WTC11 (cell line): ENCODE measurements around the gene ZNF417. TPM values are rescaled to one million over a fixed set of nuclear protein-coding genes. Genes with fewer than 3 reads are reported as not detected.

Experiments used
- ATAC-seq: fragments of 200-7000 bp; cut with Tn5 transposase; 2 replicates; pipeline ENCODE4 v1.10.0; 2021; ENCODE audit warnings: mild to moderate bottlenecking, moderate library complexity
- CTCF ChIA-PET: fragments of 300-600 bp; sonication (Branson Sonifier 250); formaldehyde crosslinking; loops from one replicate; lab custom pipeline; 2021; ENCODE audit warnings: antibody characterized with exemption; lab: Charles Lee
- POLR2A ChIA-PET: fragments of 350-600 bp; sonication (Branson Sonifier 250); formaldehyde crosslinking; loops from one replicate; lab custom pipeline; 2021; ENCODE audit warnings: antibody characterized with exemption; lab: Charles Lee
- DNase-seq: peaks from one replicate; pipeline ENCODE4 v3.0.0; 2021; ENCODE audit warnings: low spot score
- H3K27ac Mint-ChIP-seq: 2 replicates; pipeline ENCODE4 v1.8.0; 2021; ENCODE audit warnings: mixed read lengths
- H3K27me3 Mint-ChIP-seq: 2 replicates; pipeline ENCODE4 v1.8.0; 2021; ENCODE audit warnings: low read depth, mild to moderate bottlenecking, moderate library complexity, mixed read lengths
- H3K36me3 Mint-ChIP-seq: 2 replicates; pipeline ENCODE4 v1.8.0; 2021; ENCODE audit warnings: mixed read lengths
- H3K4me1 Mint-ChIP-seq: 2 replicates; pipeline ENCODE4 v1.8.0; 2022; ENCODE audit warnings: mixed read lengths
- H3K4me3 Mint-ChIP-seq: 2 replicates; pipeline ENCODE4 v1.8.0; 2021; ENCODE audit warnings: mild to moderate bottlenecking, moderate library complexity, mixed read lengths
- H3K9me3 Mint-ChIP-seq: 2 replicates; pipeline ENCODE4 v1.8.0; 2021; ENCODE audit warnings: mixed read lengths
- ATF6 ChIP-seq: sonication (generic); formaldehyde crosslinking; IDR thresholded peaks from 2 replicates; pipeline ENCODE4 v1.8.1; 2023; ENCODE audit warnings: mild to moderate bottlenecking, missing genetic modification reagents
- CBFB ChIP-seq: sonication (generic); formaldehyde crosslinking; IDR thresholded peaks from 2 replicates; pipeline ENCODE4 v1.8.1; 2022; ENCODE audit warnings: mild to moderate bottlenecking, low read depth, missing genetic modification reagents
- CREM ChIP-seq: sonication (generic); formaldehyde crosslinking; IDR thresholded peaks from 2 replicates; pipeline ENCODE4 v1.8.1; 2022; ENCODE audit warnings: mild to moderate bottlenecking, missing genetic modification reagents, moderate library complexity
- E2F5 ChIP-seq: sonication (generic); formaldehyde crosslinking; IDR thresholded peaks from 2 replicates; pipeline ENCODE4 v1.8.1; 2022; ENCODE audit warnings: mild to moderate bottlenecking, moderate library complexity, missing genetic modification reagents
- ETV6 ChIP-seq: sonication (generic); formaldehyde crosslinking; IDR thresholded peaks from 2 replicates; pipeline ENCODE4 v1.8.1; 2022; ENCODE audit warnings: mild to moderate bottlenecking, missing genetic modification reagents
- FOXP1 ChIP-seq: sonication (generic); formaldehyde crosslinking; IDR thresholded peaks from 2 replicates; pipeline ENCODE4 v1.8.0; 2022; ENCODE audit warnings: missing genetic modification reagents, mild to moderate bottlenecking, moderate library complexity, borderline replicate concordance
- GABPB1 ChIP-seq: sonication (generic); formaldehyde crosslinking; IDR thresholded peaks from 2 replicates; pipeline ENCODE4 v1.8.1; 2023; ENCODE audit warnings: mild to moderate bottlenecking, missing genetic modification reagents
- HMGXB4 ChIP-seq: sonication (generic); formaldehyde crosslinking; IDR thresholded peaks from 2 replicates; pipeline ENCODE4 v1.8.1; 2023; ENCODE audit warnings: mild to moderate bottlenecking, moderate library complexity, missing genetic modification reagents
- IRF2 ChIP-seq: sonication (generic); formaldehyde crosslinking; IDR thresholded peaks from 2 replicates; pipeline ENCODE4 v1.8.0; 2022; ENCODE audit warnings: low read depth, missing genetic modification reagents, borderline replicate concordance
- JUN ChIP-seq: sonication (generic); formaldehyde crosslinking; IDR thresholded peaks from 2 replicates; pipeline ENCODE4 v1.8.0; 2023; ENCODE audit warnings: mild to moderate bottlenecking, missing genetic modification reagents
- MXD4 ChIP-seq: fragments of 250-450 bp; sonication (Bioruptor Pico); IDR thresholded peaks from 2 replicates; pipeline ENCODE4 v1.8.0; 2021; ENCODE audit warnings: mild to moderate bottlenecking, moderate library complexity, borderline replicate concordance
- NFATC4 ChIP-seq: fragments of 250-450 bp; sonication (Bioruptor Pico); IDR thresholded peaks from 2 replicates; pipeline ENCODE4 v1.9.0; 2021; ENCODE audit warnings: mild to moderate bottlenecking
- SP1 ChIP-seq: sonication (generic); formaldehyde crosslinking; conservative IDR thresholded peaks from 2 replicates; pipeline ENCODE4 v1.8.1; 2022; ENCODE audit warnings: missing genetic modification reagents
- ZBTB21 ChIP-seq: sonication (generic); formaldehyde crosslinking; IDR thresholded peaks from 2 replicates; pipeline ENCODE4 v1.8.1; 2023; ENCODE audit warnings: mild to moderate bottlenecking, missing genetic modification reagents, borderline replicate concordance
- ZNF416 ChIP-seq: fragments of 250-450 bp; sonication (Bioruptor Pico); IDR thresholded peaks from 2 replicates; pipeline ENCODE4 v1.9.0; 2021; ENCODE audit warnings: mild to moderate bottlenecking, inconsistent platforms
- ZNF671 ChIP-seq: fragments of 250-450 bp; sonication (Bioruptor Pico); IDR thresholded peaks from 2 replicates; pipeline ENCODE4 v1.8.0; 2021; ENCODE audit warnings: mild to moderate bottlenecking
- total RNA-seq: library from RNA; stranded (reverse); gene quantifications from 3 replicates; pipeline ENCODE4 v1.2.3, GENCODE V29; 2021
- TF ChIP-seq, protein P1 (sequence below): sonication (generic); formaldehyde crosslinking; IDR thresholded peaks from 2 replicates; pipeline ENCODE4 v1.8.0; 2023; ENCODE audit warnings: missing genetic modification reagents
- TF ChIP-seq, protein P2 (sequence below): sonication (generic); formaldehyde crosslinking; IDR thresholded peaks from 2 replicates; pipeline ENCODE4 v1.8.0; 2023; ENCODE audit warnings: missing genetic modification reagents, mild to moderate bottlenecking, borderline replicate concordance
- TF ChIP-seq, protein P3 (sequence below): sonication (generic); formaldehyde crosslinking; IDR thresholded peaks from 2 replicates; pipeline ENCODE4 v1.8.1; 2022; ENCODE audit warnings: low read depth, mild to moderate bottlenecking, moderate library complexity, missing genetic modification reagents, borderline replicate concordance
- TF ChIP-seq, protein P4 (sequence below): sonication (generic); formaldehyde crosslinking; IDR thresholded peaks from 2 replicates; pipeline ENCODE4 v1.8.0; 2022; ENCODE audit warnings: mild to moderate bottlenecking, missing genetic modification reagents
- TF ChIP-seq, protein P5 (sequence below): sonication (generic); formaldehyde crosslinking; IDR thresholded peaks from 2 replicates; pipeline ENCODE4 v1.8.1; 2023; ENCODE audit warnings: mild to moderate bottlenecking, missing genetic modification reagents, moderate library complexity

ZNF417 gene
- total RNA-seq, 1 experiment from 2014 or later = 22.6 TPM

DNA sequence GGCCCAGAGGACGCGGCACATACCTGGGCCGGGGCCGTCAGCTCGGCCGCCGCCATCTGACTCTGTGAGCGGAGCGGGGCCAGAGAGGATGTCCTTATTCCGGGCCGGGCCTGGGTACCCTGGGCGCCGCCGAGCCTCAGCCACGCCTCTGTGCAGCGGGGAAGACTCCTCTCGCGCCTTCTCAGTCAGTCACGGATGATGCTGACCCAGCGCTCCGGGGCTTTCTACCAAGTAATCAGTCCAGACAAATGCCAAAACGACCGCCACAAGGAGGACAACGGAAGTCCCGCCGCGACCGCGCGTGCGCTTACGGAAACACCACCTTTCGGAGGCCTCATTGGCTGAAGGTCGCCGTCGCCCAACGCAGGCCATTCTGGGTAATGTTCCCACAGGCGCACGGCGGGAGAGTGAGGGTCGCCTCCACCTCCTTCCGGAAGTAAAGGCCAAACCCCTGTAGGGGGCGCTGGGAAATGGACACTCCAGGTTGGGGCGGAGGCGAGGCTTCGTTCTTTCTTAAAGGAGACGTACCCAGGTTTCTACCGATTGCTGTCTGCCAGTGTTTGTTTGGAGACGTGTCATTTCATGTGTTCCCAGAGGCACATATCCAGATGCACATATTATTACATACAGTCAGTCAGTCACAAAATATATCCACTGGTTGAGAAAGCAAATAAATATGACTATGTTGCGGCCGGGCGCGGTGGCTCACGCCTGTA is 31.2 kb upstream of the ZNF417 start, which contains the start of gene ZNF256:
Gene ZNF256 (minus strand): TSS at position 288 of the 716 bp plus-strand sequence. CDS start 232 bp downstream, at position 56.
- peaks cover 9% of the 10 kb centered on the region for H3K9me3 Mint-ChIP-seq
- POLR2A ChIA-PET = no interaction called here
- peaks cover 20% of the 10 kb centered on the region for H3K27me3 Mint-ChIP-seq
- ATAC-seq = peak; percentile 98
- H3K4me1 Mint-ChIP-seq = peaks cover 13% of the 10 kb centered on the region
- peaks cover 11% of the 10 kb centered on the region for H3K36me3 Mint-ChIP-seq
- CTCF ChIA-PET = interaction anchor here (0.7 to 2.3 kb wide), 3 partner anchors 12 to 461 kb away, joined by 3 to 10 read pairs (median 3); partner anchors contain the start of genes ZNF584 and ZNF606
- peak within 1 kb of the TSS; percentile 92 for H3K4me3 Mint-ChIP-seq
- H3K27ac Mint-ChIP-seq = peak within 1 kb of the TSS; percentile 87
- DNase-seq = peak; percentile 99
- TF ChIP-seq, protein P1, sequence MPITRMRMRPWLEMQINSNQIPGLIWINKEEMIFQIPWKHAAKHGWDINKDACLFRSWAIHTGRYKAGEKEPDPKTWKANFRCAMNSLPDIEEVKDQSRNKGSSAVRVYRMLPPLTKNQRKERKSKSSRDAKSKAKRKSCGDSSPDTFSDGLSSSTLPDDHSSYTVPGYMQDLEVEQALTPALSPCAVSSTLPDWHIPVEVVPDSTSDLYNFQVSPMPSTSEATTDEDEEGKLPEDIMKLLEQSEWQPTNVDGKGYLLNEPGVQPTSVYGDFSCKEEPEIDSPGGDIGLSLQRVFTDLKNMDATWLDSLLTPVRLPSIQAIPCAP = no peak
- TF ChIP-seq E2F5 (CRISPR knock-in tag) (peak; percentile 93), ETV6 (CRISPR knock-in tag) (peak; percentile 74), NFATC4 (CRISPR knock-in tag) (no peak), MXD4 (no peak), IRF2 (CRISPR knock-in tag) (no peak), CREM (CRISPR knock-in tag) (peak; percentile 72; the same call in 1 of the 2 replicates), ZBTB21 (CRISPR knock-in tag) (peak; percentile 3; the same call in 1 of the 2 replicates), GABPB1 (peak; percentile 70; the same call in 1 of the 2 replicates), FOXP1 (no peak), CBFB (no peak), ATF6 (CRISPR knock-in tag) (no peak), JUN (CRISPR knock-in tag) (peak; percentile 9; the same call in 1 of the 2 replicates), SP1 (CRISPR knock-in tag) (peak; percentile 88), ZNF416 (CRISPR knock-in tag) (no peak), HMGXB4 (peak; percentile 40; the same call in 1 of the 2 replicates), ZNF671 (CRISPR knock-in tag) (no peak)
- TF ChIP-seq, protein P2, sequence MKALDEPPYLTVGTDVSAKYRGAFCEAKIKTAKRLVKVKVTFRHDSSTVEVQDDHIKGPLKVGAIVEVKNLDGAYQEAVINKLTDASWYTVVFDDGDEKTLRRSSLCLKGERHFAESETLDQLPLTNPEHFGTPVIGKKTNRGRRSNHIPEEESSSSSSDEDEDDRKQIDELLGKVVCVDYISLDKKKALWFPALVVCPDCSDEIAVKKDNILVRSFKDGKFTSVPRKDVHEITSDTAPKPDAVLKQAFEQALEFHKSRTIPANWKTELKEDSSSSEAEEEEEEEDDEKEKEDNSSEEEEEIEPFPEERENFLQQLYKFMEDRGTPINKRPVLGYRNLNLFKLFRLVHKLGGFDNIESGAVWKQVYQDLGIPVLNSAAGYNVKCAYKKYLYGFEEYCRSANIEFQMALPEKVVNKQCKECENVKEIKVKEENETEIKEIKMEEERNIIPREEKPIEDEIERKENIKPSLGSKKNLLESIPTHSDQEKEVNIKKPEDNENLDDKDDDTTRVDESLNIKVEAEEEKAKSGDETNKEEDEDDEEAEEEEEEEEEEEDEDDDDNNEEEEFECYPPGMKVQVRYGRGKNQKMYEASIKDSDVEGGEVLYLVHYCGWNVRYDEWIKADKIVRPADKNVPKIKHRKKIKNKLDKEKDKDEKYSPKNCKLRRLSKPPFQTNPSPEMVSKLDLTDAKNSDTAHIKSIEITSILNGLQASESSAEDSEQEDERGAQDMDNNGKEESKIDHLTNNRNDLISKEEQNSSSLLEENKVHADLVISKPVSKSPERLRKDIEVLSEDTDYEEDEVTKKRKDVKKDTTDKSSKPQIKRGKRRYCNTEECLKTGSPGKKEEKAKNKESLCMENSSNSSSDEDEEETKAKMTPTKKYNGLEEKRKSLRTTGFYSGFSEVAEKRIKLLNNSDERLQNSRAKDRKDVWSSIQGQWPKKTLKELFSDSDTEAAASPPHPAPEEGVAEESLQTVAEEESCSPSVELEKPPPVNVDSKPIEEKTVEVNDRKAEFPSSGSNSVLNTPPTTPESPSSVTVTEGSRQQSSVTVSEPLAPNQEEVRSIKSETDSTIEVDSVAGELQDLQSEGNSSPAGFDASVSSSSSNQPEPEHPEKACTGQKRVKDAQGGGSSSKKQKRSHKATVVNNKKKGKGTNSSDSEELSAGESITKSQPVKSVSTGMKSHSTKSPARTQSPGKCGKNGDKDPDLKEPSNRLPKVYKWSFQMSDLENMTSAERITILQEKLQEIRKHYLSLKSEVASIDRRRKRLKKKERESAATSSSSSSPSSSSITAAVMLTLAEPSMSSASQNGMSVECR (CRISPR knock-in tag) = peak; percentile 79; the same call in 1 of the 2 replicates
- TF ChIP-seq, protein P3, sequence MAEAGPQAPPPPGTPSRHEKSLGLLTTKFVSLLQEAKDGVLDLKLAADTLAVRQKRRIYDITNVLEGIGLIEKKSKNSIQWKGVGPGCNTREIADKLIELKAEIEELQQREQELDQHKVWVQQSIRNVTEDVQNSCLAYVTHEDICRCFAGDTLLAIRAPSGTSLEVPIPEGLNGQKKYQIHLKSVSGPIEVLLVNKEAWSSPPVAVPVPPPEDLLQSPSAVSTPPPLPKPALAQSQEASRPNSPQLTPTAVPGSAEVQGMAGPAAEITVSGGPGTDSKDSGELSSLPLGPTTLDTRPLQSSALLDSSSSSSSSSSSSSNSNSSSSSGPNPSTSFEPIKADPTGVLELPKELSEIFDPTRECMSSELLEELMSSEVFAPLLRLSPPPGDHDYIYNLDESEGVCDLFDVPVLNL (CRISPR knock-in tag) = 0 out of 2 replicates have a peak, but pooled peaks have one; percentile 1
- TF ChIP-seq, protein P4, sequence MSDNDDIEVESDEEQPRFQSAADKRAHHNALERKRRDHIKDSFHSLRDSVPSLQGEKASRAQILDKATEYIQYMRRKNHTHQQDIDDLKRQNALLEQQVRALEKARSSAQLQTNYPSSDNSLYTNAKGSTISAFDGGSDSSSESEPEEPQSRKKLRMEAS = peak; percentile 77; the same call in 1 of the 2 replicates
- TF ChIP-seq, protein P5, sequence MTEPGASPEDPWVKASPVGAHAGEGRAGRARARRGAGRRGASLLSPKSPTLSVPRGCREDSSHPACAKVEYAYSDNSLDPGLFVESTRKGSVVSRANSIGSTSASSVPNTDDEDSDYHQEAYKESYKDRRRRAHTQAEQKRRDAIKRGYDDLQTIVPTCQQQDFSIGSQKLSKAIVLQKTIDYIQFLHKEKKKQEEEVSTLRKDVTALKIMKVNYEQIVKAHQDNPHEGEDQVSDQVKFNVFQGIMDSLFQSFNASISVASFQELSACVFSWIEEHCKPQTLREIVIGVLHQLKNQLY (CRISPR knock-in tag) = no peak
